ENCODE measurements around the gene AKAP12.

- no peak for TF ChIP-seq E2F5 (CRISPR knock-in tag; IDR thresholded peaks at IDR 0.05)
- no peak for TF ChIP-seq PREB (CRISPR knock-in tag; IDR thresholded peaks at IDR 0.05; ENCODE audit: borderline replicate concordance)
- no peak for TF ChIP-seq TEAD4 (CRISPR knock-in tag; IDR thresholded peaks at IDR 0.05)
- TF ChIP-seq ELF4 (CRISPR knock-in tag; IDR thresholded peaks at IDR 0.05; ENCODE audit: low read depth): no peak
- TF ChIP-seq NR1H2 (CRISPR knock-in tag; IDR thresholded peaks at IDR 0.05): no peak
Observed at GRCh38 chr6:151230277-151230577, 9.5 kb upstream of the AKAP12 start.

Measured in WTC11 (cell line).